GM21423 (cell line): ENCODE measurements around the gene SLC25A21.

Source experiments
- ATAC-seq: cut with Tn5 transposase; IDR thresholded peaks from one replicate; pipeline ENCODE4 v1.9.1; 2021; ENCODE audit warnings: mild to moderate bottlenecking, moderate library complexity; ENCODE audit not compliant: unreplicated experiment

SLC25A21 gene

GRCh38 chr14:36785511-36785910 lies 386.9 kb downstream of the SLC25A21 start:
- ATAC-seq = no peak

- no peak for ATAC-seq
Measured at GRCh38 chr14:36784541-36784940, 387.9 kb downstream of the SLC25A21 start.

GRCh38 chr14:36781897-36782296 lies 390.5 kb downstream of the SLC25A21 start:
- ATAC-seq = no peak

GRCh38 chr14:36773558-36773957 lies 398.8 kb downstream of the SLC25A21 start:
- ATAC-seq = no peak

GRCh38 chr14:36773136-36773540 lies 399.3 kb downstream of the SLC25A21 start:
- no peak for ATAC-seq

- no peak for ATAC-seq
Measured at GRCh38 chr14:36771028-36771640, 401.3 kb downstream of the SLC25A21 start.

GRCh38 chr14:36768638-36769337 lies 403.6 kb downstream of the SLC25A21 start:
- ATAC-seq = no peak

GRCh38 chr14:36767603-36768281 lies 404.7 kb downstream of the SLC25A21 start:
- no peak for ATAC-seq

- ATAC-seq = no peak
Measured at GRCh38 chr14:36766974-36767373, 405.4 kb downstream of the SLC25A21 start.

- ATAC-seq = no peak
Measured at GRCh38 chr14:36757734-36758601, 414.4 kb downstream of the SLC25A21 start.

- no peak for ATAC-seq
Measured at GRCh38 chr14:36756226-36756625, 416.2 kb downstream of the SLC25A21 start.

- ATAC-seq = no peak
Measured at GRCh38 chr14:36755756-36756155, 416.6 kb downstream of the SLC25A21 start.

GRCh38 chr14:36751920-36752319 lies 420.5 kb downstream of the SLC25A21 start:
- no peak for ATAC-seq

GRCh38 chr14:36751106-36751505 lies 421.3 kb downstream of the SLC25A21 start:
- no peak for ATAC-seq

- ATAC-seq = no peak
Measured at GRCh38 chr14:36750244-36750643, 422.2 kb downstream of the SLC25A21 start.

- no peak for ATAC-seq
Measured at GRCh38 chr14:36748610-36749213, 423.7 kb downstream of the SLC25A21 start.

GRCh38 chr14:36747411-36748184 lies 424.8 kb downstream of the SLC25A21 start:
- ATAC-seq = no peak

GRCh38 chr14:36746872-36747271 lies 425.5 kb downstream of the SLC25A21 start:
- no peak for ATAC-seq

- ATAC-seq = no peak
Measured at GRCh38 chr14:36741858-36742257, 430.5 kb downstream of the SLC25A21 start.

- no peak for ATAC-seq
Measured at GRCh38 chr14:36738269-36738668, 434.1 kb downstream of the SLC25A21 start.
